WTC11 (cell line): ENCODE measurements around the gene ITPR2. TPM values are rescaled to one million over a fixed set of nuclear protein-coding genes. Genes with fewer than 3 reads are reported as not detected.
A peak's percentile ranks its signal among the peaks of the same experiment; 100 is the strongest.
"Not testable (repeated sequence)": the region's sequence is repeated elsewhere in the genome, so short reads cannot be mapped to it uniquely, and the experiment has no call there.

Experiments used
- ATAC-seq: fragments of 200-7000 bp; cut with Tn5 transposase; 2 replicates; pipeline ENCODE4 v1.10.0; 2021; ENCODE audit warnings: mild to moderate bottlenecking, moderate library complexity
- CTCF ChIA-PET: fragments of 300-600 bp; sonication (Branson Sonifier 250); formaldehyde crosslinking; loops from one replicate; lab custom pipeline; 2021; ENCODE audit warnings: antibody characterized with exemption; lab: Charles Lee
- POLR2A ChIA-PET: fragments of 350-600 bp; sonication (Branson Sonifier 250); formaldehyde crosslinking; loops from one replicate; lab custom pipeline; 2021; ENCODE audit warnings: antibody characterized with exemption; lab: Charles Lee
- DNase-seq: peaks from one replicate; pipeline ENCODE4 v3.0.0; 2021; ENCODE audit warnings: low spot score
- H3K27ac Mint-ChIP-seq: 2 replicates; pipeline ENCODE4 v1.8.0; 2021; ENCODE audit warnings: mixed read lengths
- H3K27me3 Mint-ChIP-seq: 2 replicates; pipeline ENCODE4 v1.8.0; 2021; ENCODE audit warnings: low read depth, mild to moderate bottlenecking, moderate library complexity, mixed read lengths
- H3K36me3 Mint-ChIP-seq: 2 replicates; pipeline ENCODE4 v1.8.0; 2021; ENCODE audit warnings: mixed read lengths
- H3K4me1 Mint-ChIP-seq: 2 replicates; pipeline ENCODE4 v1.8.0; 2022; ENCODE audit warnings: mixed read lengths
- H3K4me3 Mint-ChIP-seq: 2 replicates; pipeline ENCODE4 v1.8.0; 2021; ENCODE audit warnings: mild to moderate bottlenecking, moderate library complexity, mixed read lengths
- H3K9me3 Mint-ChIP-seq: 2 replicates; pipeline ENCODE4 v1.8.0; 2021; ENCODE audit warnings: mixed read lengths
- ATF6 ChIP-seq: sonication (generic); formaldehyde crosslinking; IDR thresholded peaks from 2 replicates; pipeline ENCODE4 v1.8.1; 2023; ENCODE audit warnings: mild to moderate bottlenecking, missing genetic modification reagents
- FOXK1 ChIP-seq: sonication (generic); formaldehyde crosslinking; IDR thresholded peaks from 2 replicates; pipeline ENCODE4 v1.8.0; 2022; ENCODE audit warnings: mild to moderate bottlenecking, moderate library complexity, missing genetic modification reagents
- HMGXB4 ChIP-seq: sonication (generic); formaldehyde crosslinking; IDR thresholded peaks from 2 replicates; pipeline ENCODE4 v1.8.1; 2023; ENCODE audit warnings: mild to moderate bottlenecking, moderate library complexity, missing genetic modification reagents
- IRF2 ChIP-seq: sonication (generic); formaldehyde crosslinking; IDR thresholded peaks from 2 replicates; pipeline ENCODE4 v1.8.0; 2022; ENCODE audit warnings: low read depth, missing genetic modification reagents, borderline replicate concordance
- MAX ChIP-seq: sonication (generic); formaldehyde crosslinking; IDR thresholded peaks from 2 replicates; pipeline ENCODE4 v1.8.0; 2022; ENCODE audit warnings: mild to moderate bottlenecking, missing genetic modification reagents
- MYBL2 ChIP-seq: sonication (generic); formaldehyde crosslinking; IDR thresholded peaks from 2 replicates; pipeline ENCODE4 v1.8.1; 2023; ENCODE audit warnings: mild to moderate bottlenecking, moderate library complexity, missing genetic modification reagents
- NFATC4 ChIP-seq: fragments of 250-450 bp; sonication (Bioruptor Pico); IDR thresholded peaks from 2 replicates; pipeline ENCODE4 v1.9.0; 2021; ENCODE audit warnings: mild to moderate bottlenecking
- NR1H2 ChIP-seq: sonication (generic); formaldehyde crosslinking; IDR thresholded peaks from 2 replicates; pipeline ENCODE4 v1.9.0; 2021; ENCODE audit warnings: mild to moderate bottlenecking, moderate library complexity, missing genetic modification reagents
- NR2C2 ChIP-seq: sonication (generic); formaldehyde crosslinking; IDR thresholded peaks from 2 replicates; pipeline ENCODE4 v1.8.0; 2022; ENCODE audit warnings: mild to moderate bottlenecking, missing genetic modification reagents
- NR3C1 ChIP-seq: sonication (generic); formaldehyde crosslinking; conservative IDR thresholded peaks from 2 replicates; pipeline ENCODE4 v1.8.1; 2023; ENCODE audit warnings: low read depth, mild to moderate bottlenecking, missing genetic modification reagents
- PRDM15 ChIP-seq: sonication (generic); formaldehyde crosslinking; IDR thresholded peaks from 2 replicates; pipeline ENCODE4 v1.8.0; 2022; ENCODE audit warnings: missing genetic modification reagents
- SMAD4 ChIP-seq: sonication (generic); formaldehyde crosslinking; IDR thresholded peaks from 2 replicates; pipeline ENCODE4 v1.8.0; 2022; ENCODE audit warnings: mild to moderate bottlenecking, missing genetic modification reagents
- TP53 ChIP-seq: sonication (generic); formaldehyde crosslinking; IDR thresholded peaks from 2 replicates; pipeline ENCODE4 v1.8.1; 2023; ENCODE audit warnings: mild to moderate bottlenecking, missing genetic modification reagents
- USF2 ChIP-seq: sonication (generic); formaldehyde crosslinking; IDR thresholded peaks from 2 replicates; pipeline ENCODE4 v1.8.1; 2023; ENCODE audit warnings: mild to moderate bottlenecking, missing genetic modification reagents, moderate library complexity
- ZNF219 ChIP-seq: sonication (generic); formaldehyde crosslinking; IDR thresholded peaks from 2 replicates; pipeline ENCODE4 v1.8.0; 2023; ENCODE audit warnings: missing genetic modification reagents, mild to moderate bottlenecking, borderline replicate concordance
- ZNF232 ChIP-seq: sonication (generic); formaldehyde crosslinking; IDR thresholded peaks from 2 replicates; pipeline ENCODE4 v1.8.0; 2022; ENCODE audit warnings: mild to moderate bottlenecking, missing genetic modification reagents
- ZNF416 ChIP-seq: fragments of 250-450 bp; sonication (Bioruptor Pico); IDR thresholded peaks from 2 replicates; pipeline ENCODE4 v1.9.0; 2021; ENCODE audit warnings: mild to moderate bottlenecking, inconsistent platforms
- total RNA-seq: library from RNA; stranded (reverse); gene quantifications from 3 replicates; pipeline ENCODE4 v1.2.3, GENCODE V29; 2021

Gene ITPR2
- total RNA-seq, 1 experiment from 2014 or later = 50.7 TPM

- TF ChIP-seq ZNF219 (CRISPR knock-in tag) (no peak), NR3C1 (no peak), PRDM15 (CRISPR knock-in tag) (no peak), FOXK1 (CRISPR knock-in tag) (no peak), ZNF416 (CRISPR knock-in tag) (no peak), TP53 (CRISPR knock-in tag) (no peak), MYBL2 (no peak)
- H3K4me3 Mint-ChIP-seq = no peak overlapping the region
- H3K27me3 Mint-ChIP-seq = no peaks in the 10 kb centered on the region
- ChIA-PET POLR2A (no interaction called here), CTCF (interaction anchor here (0.9 kb wide), 1 partner anchor 98 kb away, joined by 3 read pairs; no protein-coding TSS in a partner anchor)
- H3K9me3 Mint-ChIP-seq = peaks cover 24% of the 10 kb centered on the region
- H3K27ac Mint-ChIP-seq = peak overlapping the region; percentile 21; the same call in 1 of the 2 replicates
- H3K4me1 Mint-ChIP-seq = peaks cover 4% of the 10 kb centered on the region; the same call in 1 of the 2 replicates
- DNase-seq (no peak), ATAC-seq (no peak; the same call in 1 of the 2 replicates)
- H3K36me3 Mint-ChIP-seq = peaks cover 45% of the 10 kb centered on the region
Observed at GRCh38 chr12:26786865-26787514, 46.0 kb downstream of the ITPR2 start.

GRCh38 chr12:26786491-26786864 lies 46.5 kb downstream of the ITPR2 start:
- CTCF ChIA-PET = interaction anchor here (0.9 kb wide), 1 partner anchor 98 kb away, joined by 3 read pairs; no protein-coding TSS in a partner anchor
- no peak for TF ChIP-seq USF2 (CRISPR knock-in tag)
- no peak for TF ChIP-seq NR2C2 (CRISPR knock-in tag)
- no peak for TF ChIP-seq ZNF416 (CRISPR knock-in tag)
- TF ChIP-seq IRF2 (CRISPR knock-in tag) = no peak
- TF ChIP-seq ATF6 (CRISPR knock-in tag) = no peak
- no peak for TF ChIP-seq NR1H2 (CRISPR knock-in tag)
- no peak for TF ChIP-seq HMGXB4 (CRISPR knock-in tag)
- TF ChIP-seq NR3C1 = no peak
- no peak for TF ChIP-seq MAX
- no peak for TF ChIP-seq NFATC4 (CRISPR knock-in tag)
- no peak for TF ChIP-seq ZNF232
- no peak for TF ChIP-seq SMAD4 (CRISPR knock-in tag)
- TF ChIP-seq, all 79 proteins: peak for 0
- Mint-ChIP-seq H3K27me3 (no peaks in the 10 kb centered on the region), H3K9me3 (peaks cover 27% of the 10 kb centered on the region), H3K4me3 (no peak overlapping the region), H3K4me1 (peaks cover under 1% of the 10 kb centered on the region; the same call in 1 of the 2 replicates), H3K36me3 (peaks cover 48% of the 10 kb centered on the region), H3K27ac (no peak overlapping the region)
- DNase-seq = no peak
- POLR2A ChIA-PET = no interaction called here
- ATAC-seq = no peak

- CTCF ChIA-PET, H3K27ac Mint-ChIP-seq, H3K4me1 Mint-ChIP-seq, POLR2A ChIA-PET, ATAC-seq, H3K27me3 Mint-ChIP-seq, H3K4me3 Mint-ChIP-seq, DNase-seq: not testable (repeated sequence)
- peaks cover 71% of the 10 kb centered on the region for H3K36me3 Mint-ChIP-seq
- peaks cover 40% of the 10 kb centered on the region for H3K9me3 Mint-ChIP-seq
Observed at GRCh38 chr12:26783816-26784379, 49.1 kb downstream of the ITPR2 start.
